Skin epidermis (tissue), 12 donors: ENCODE measurements around the gene TMEM212.

Experiments
- H3K27ac ChIP-seq, 21 experiments: fragments of 200-600 bp; sonication (generic) in 11 of 21; one replicate each; pipeline ENCODE4 v1.5.0; 2020; ENCODE audit warnings: mild to moderate bottlenecking in 3 of 21, inconsistent platforms in 2 of 21, moderate library complexity in 2 of 21
- H3K4me3 ChIP-seq, 7 experiments: fragments of 200-600 bp; sonication (generic) in 2 of 7; one replicate each; pipeline ENCODE4 v1.5.0; 2020; ENCODE audit warnings: inconsistent platforms in 2 of 7, mild to moderate bottlenecking in 2 of 7, moderate library complexity in 1 of 7

Gene TMEM212

DNA sequence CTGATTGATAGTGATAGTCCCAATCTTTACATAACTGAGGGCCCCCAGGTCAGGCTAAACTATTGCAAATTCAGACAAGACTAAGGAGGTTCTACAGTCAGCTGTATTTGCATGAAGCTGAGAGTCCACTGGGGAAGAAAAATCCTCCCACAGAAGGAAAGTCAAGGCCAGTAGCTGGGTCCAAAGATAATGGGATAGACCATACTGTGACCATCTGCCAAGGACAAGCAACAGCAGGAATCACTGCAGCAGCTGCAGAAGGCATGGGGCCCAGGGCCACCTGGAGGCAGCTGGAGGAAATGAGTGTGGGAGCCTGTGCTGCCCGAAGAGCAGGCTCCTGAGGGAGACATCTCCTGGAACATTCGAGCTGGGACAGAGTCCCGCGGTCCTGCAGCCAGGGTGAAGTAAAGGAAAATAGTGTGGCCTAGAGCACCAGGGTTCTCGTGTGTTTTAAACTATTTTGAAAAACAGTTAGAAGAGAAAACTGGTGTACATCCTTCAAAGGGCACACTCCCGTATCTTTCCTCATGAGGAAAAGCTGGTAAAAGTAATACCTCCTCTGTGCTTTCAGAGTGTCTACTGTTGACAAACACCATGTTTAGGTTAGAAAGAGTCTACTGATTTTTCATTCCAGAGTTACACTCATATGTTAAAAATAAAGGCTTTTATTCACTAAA lies 13.2 kb upstream of the TMEM212 start:
- H3K4me3 ChIP-seq: no peak overlapping the region
- peak overlapping the region in 9 of 21 experiments; percentile 3 to 76 (median 47) for H3K27ac ChIP-seq

DNA sequence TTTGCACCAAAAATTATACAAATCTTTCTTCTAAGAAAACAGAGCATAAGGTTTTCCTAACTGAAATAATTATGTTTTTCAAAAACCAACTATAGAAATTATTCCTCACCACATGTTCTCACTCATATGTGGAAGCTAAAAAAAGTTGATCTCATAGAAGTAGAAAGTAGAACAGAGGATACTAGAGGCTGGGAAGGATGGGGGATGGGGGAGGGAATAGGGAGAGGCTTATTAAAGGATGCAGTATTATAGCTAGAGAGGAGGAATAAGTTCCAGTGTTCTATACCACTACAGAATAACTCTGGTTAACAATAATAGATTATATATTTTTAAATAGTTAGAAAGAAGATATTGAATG lies 12.7 kb upstream of the TMEM212 start:
- H3K27ac ChIP-seq: peak overlapping the region in 7 of 21 experiments; percentile 3 to 76 (median 49)
- H3K4me3 ChIP-seq: no peak overlapping the region

DNA sequence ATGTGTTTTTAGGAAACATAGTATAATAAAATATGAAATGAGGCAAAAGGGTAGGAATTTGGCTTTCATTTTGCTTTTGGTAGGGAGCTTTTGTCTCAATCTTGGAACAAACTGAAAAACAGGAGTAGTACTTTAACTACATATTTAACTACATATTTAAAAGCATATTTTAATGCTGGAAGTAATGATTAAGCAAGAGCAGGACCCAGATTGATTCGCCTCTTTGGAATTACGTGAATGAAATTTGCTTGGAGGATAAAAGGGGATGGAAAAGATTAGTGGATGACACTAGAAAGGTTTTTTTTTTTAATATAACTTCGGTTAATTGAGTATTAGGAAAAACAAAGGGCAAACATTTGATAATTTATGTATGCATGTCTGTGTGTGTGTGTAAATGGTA lies 11.2 kb upstream of the TMEM212 start:
- H3K4me3 ChIP-seq: no peak overlapping the region
- H3K27ac ChIP-seq: peak overlapping the region in 2 of 21 experiments; percentile 26 to 29

DNA sequence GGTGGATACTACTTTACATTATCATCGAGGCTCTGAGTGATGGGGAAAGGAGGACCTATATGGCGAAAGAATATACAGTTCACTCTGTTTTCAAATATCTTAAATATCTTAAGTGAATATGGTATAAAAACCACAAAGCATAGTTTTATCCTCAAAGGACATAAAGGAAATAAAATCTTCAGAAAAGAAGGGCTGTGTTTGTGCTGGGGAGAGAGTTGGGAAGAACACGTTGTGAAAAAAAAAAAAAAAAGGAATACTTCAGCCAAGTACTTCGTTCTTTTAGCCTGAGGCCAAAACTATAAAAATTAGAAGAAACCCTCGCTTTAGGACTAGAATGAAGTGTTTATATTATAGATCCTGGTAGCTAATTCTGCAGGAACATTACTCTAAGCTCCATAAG lies 10.2 kb upstream of the TMEM212 start:
- no peak overlapping the region for H3K4me3 ChIP-seq

GRCh38 chr3:171833789-171834460 lies 9.2 kb upstream of the TMEM212 start:
- peak overlapping the region in 3 of 21 experiments; percentile 1 to 11 (median 7) for H3K27ac ChIP-seq

More for the DNA sequence above, 10.2 kb upstream of the TMEM212 start:
- H3K27ac ChIP-seq: no peak overlapping the region

DNA sequence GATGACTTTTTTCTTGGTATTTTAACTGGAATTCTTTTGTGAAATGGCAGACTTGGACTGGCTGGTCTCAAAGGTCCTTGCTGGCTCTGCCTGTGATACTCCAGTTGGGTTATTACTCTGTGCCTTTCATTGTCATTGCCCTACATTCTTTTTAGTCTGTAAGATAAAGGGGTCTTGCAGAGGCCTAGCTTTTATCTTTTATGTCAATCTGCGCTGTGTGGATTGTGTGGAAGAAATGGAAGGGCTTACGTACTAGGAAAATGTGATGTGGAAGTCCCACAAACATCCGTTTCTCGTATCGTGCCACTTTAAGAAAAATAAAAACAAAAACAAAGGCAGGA lies 8.7 kb upstream of the TMEM212 start:
- peak overlapping the region in 3 of 21 experiments; percentile 1 to 11 (median 7) for H3K27ac ChIP-seq
- H3K4me3 ChIP-seq: no peak overlapping the region

More at GRCh38 chr3:171833789-171834460, 9.2 kb upstream of the TMEM212 start:
- H3K4me3 ChIP-seq: no peak overlapping the region

DNA sequence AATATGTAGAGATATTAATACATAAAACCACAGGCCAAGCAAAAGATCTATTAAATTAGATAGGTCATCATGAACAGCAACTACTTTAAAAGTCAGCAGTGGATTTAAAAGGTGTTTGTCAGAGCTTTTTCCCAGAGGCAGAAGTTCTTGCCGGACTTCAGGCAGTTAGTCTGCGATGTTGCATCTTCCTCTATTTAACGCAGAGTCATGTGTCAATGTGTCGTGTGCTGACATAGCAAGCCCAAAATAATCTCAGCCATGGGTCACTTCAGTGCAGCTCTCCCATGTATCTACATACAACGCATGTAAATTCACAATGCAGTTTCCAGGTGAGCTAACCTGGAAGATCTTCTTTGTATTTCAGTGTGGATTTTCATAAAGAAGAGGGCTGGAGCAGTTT lies 8.0 kb upstream of the TMEM212 start:
- no peak overlapping the region for H3K27ac ChIP-seq

DNA sequence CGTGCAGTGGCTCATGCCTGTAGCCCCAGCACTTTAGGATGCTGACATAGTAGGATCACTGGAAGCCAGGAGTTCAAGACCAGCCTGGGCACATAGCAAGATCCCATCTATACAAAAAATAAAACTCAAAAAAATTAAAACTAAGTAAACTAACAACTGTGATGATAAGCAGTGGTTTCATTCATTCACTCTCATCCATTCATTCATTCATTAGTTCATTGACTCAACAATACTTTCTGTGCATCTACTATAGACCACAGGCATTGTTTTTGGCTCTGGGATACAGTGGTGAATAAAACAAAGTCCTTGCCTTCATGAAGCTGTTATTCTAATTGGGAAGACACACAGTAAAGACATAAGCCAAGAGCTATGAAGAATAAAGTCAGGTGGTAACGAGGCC lies 7.5 kb upstream of the TMEM212 start:
- no peak overlapping the region for H3K4me3 ChIP-seq
- no peak overlapping the region for H3K27ac ChIP-seq

More for the DNA sequence above, 8.0 kb upstream of the TMEM212 start:
- H3K4me3 ChIP-seq: no peak overlapping the region

- Histone ChIP-seq H3K4me3 (no peak overlapping the region), H3K27ac (no peak overlapping the region)
Measured at GRCh38 chr3:171836855-171837254, 6.3 kb upstream of the TMEM212 start.

DNA sequence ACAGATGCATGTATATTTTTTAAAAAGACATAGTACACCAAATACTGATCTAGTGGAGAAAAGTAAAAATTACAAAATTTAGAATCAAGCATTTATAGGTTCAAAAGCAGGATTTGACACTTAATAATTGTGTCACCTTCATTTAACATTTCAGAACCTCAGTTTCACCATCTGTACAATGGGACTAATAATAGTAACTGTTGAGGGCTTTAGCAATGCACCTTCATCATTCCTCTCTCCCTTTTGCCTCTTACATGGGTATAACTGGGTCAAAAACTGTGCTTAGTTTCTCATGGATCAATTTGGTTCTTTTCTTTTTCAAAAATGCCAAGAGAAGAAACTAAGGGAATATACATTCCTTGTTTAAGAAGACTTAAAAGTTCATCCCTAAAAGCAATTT lies 5.5 kb upstream of the TMEM212 start:
- peak overlapping the region in 6 of 21 experiments; percentile 5 to 62 (median 32) for H3K27ac ChIP-seq
- H3K4me3 ChIP-seq: no peak overlapping the region

GRCh38 chr3:171838218-171838720 lies 4.9 kb upstream of the TMEM212 start:
- H3K27ac ChIP-seq: peak overlapping the region in 7 of 21 experiments; percentile 5 to 62 (median 19)
- H3K4me3 ChIP-seq: no peak overlapping the region

DNA sequence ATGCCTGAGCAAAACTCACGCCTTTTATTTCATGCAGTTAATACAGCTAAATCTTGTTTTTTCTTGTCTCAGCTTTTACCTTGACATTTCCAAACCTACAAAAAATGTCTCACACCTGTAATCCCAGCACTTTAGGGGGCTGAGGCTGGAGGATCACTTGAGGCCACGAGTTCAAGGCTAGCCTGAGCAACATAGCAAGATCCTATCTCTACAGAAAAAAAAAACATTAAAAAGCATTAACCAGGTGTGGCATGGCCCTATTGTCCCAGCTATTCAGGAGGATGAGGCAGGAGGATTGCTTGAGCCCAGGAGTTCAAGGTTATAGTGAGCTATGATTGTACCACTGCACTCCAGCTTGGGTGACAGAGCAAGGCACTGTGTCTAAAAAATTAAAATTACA lies 3.9 kb upstream of the TMEM212 start:
- H3K27ac ChIP-seq: no peak overlapping the region
- H3K4me3 ChIP-seq: no peak overlapping the region

DNA sequence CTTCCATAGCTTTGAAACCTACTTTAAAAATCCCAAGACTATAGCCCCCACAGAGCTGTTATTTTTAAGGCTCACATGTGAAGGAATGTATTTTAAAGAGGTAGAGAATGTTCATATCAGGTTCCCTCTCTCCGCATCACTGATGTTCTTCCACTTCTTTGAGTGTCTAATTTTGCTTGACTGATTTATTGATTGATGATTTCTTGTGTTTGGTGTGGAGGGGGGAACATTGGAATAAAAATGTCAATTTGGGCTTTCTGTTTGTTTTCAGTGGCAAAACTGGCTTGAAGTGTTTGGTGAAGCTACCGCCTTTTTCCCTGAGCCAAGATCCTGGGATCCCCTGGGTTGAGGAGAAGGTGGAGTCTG lies 2.7 kb upstream of the TMEM212 start:
- no peak overlapping the region for H3K27ac ChIP-seq
- no peak overlapping the region for H3K4me3 ChIP-seq

DNA sequence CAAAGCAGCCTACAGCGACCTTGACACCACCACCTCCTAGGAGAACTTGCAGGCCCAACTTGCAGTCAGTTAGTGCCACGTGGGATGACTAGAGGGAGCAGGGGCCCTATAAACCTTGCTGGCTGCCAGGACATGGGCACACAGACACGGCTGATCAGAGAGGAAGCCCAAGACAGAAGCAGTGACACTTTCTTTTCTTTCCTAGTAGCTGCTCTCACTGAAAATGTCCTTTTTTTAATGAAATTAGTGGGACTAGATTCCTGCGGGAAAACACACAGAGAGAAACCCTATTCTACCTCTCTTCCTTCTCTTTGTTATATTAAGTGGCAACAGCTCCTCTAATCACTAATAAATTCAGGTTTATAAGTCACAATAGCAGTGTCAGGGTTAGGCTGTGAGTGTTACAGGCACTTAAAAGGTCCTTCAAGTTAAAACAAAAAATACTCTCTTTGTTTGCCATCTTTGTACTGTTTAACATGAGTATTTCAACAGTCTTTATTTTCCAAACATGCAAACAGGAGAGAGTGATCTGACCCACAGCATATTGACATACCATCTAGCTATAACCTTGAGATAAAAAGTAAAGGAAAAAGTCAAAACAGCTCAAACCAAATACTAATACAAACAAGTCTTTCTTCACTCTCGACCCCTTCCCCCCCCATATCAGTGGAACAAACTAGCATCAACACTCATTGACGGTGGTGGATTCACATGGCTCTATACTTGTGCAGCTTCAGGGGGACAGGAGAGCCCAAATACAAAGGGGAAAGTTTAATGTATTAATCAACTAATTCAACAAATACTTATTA lies 2.1 kb upstream of the TMEM212 start:
- H3K27ac ChIP-seq: no peak overlapping the region
- no peak overlapping the region for H3K4me3 ChIP-seq

GRCh38 chr3:171841620-171842000 lies 1.5 kb upstream of the TMEM212 start:
- no peak overlapping the region for H3K4me3 ChIP-seq
- no peak overlapping the region for H3K27ac ChIP-seq

- Histone ChIP-seq H3K4me3 (no peak overlapping the region), H3K27ac (no peak overlapping the region)
Measured at GRCh38 chr3:171844873-171845272, 1.7 kb downstream of the TMEM212 start.

- Histone ChIP-seq H3K27ac (no peak overlapping the region), H3K4me3 (no peak overlapping the region)
Measured at GRCh38 chr3:171845481-171846284, 2.5 kb downstream of the TMEM212 start.

DNA sequence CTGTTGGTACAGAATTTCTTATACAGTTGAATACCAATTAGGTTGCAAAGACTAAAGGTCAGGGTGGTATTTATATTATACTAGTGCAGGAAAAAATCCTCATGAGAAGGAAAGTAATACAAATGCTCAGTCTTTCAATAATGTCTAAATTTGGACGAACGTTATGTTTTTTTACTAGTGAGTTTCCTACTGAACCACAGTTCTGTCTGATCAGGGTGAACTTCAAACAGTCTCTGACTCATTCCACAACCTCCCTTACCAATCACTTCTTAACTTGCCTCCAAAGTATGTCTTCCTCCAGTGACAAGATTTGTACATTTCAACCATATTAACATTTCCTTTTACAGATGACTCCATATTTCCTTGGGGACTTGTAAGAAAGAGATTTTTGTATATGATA lies 3.4 kb downstream of the TMEM212 start:
- H3K4me3 ChIP-seq: no peak overlapping the region
- H3K27ac ChIP-seq: no peak overlapping the region

DNA sequence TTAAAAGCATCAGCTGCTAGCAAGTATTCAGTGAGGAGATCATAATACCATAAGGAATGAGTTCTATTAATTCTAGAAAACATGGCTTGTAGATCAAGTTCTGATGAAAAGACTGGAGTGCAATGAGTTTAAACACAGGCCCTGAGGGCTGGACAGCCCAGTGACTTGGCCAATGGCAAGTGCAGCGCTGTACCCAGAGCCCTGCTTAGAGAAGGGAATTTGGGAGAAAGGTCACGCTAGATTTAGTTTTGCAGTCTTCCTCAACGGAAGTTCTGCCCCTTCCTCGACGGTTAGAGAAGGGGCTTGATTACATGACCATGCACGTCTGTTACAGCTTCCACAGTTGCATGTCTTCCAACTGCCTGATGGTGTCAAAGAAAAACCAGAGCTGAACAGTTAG lies 4.0 kb downstream of the TMEM212 start:
- H3K27ac ChIP-seq: no peak overlapping the region
- H3K4me3 ChIP-seq: no peak overlapping the region
